HG03095 (cell line): Measurements from ENCODE around the gene ZSCAN29.
A peak's percentile ranks its signal among the peaks of the same experiment; 100 is the strongest.
"Not testable (repeated sequence)": the region's sequence is repeated elsewhere in the genome, so short reads cannot be mapped to it uniquely, and the experiment has no call there.

Experiments used
- ATAC-seq: cut with Tn5 transposase; IDR thresholded peaks from one replicate; pipeline ENCODE4 v1.9.1; 2021; ENCODE audit warnings: moderate library complexity; ENCODE audit not compliant: unreplicated experiment

ZSCAN29 gene

GRCh38 chr15:43370975-43371974 lies at the start of gene ZSCAN29, which contains the start of gene TUBGCP4:
Gene ZSCAN29, minus strand, starts transcription at chr15:43371043. Its CDS starts 1,130 bp downstream, at chr15:43369913.
Gene TUBGCP4, plus strand, starts transcription at chr15:43371101. Its CDS starts 254 bp downstream, at chr15:43371355.
- peak; percentile 61 for ATAC-seq

GRCh38 chr15:43420435-43420834 lies 49.6 kb upstream of the ZSCAN29 start:
- no peak for ATAC-seq

GRCh38 chr15:43414196-43414595 lies 43.4 kb upstream of the ZSCAN29 start:
- ATAC-seq = no peak

- no peak for ATAC-seq
These were observed 41.3 kb upstream of the ZSCAN29 start for GRCh38 chr15:43412096-43412495.

GRCh38 chr15:43410572-43411214 lies 39.9 kb upstream of the ZSCAN29 start:
- ATAC-seq = no peak

GRCh38 chr15:43408789-43409188 lies 37.9 kb upstream of the ZSCAN29 start:
- no peak for ATAC-seq

- ATAC-seq = no peak
These were observed 36.0 kb upstream of the ZSCAN29 start for GRCh38 chr15:43406808-43407207.

GRCh38 chr15:43406189-43406588 lies 35.3 kb upstream of the ZSCAN29 start:
- no peak for ATAC-seq

- ATAC-seq = no peak
These were observed 33.3 kb upstream of the ZSCAN29 start for GRCh38 chr15:43404130-43404529.

GRCh38 chr15:43403616-43404015 lies 32.8 kb upstream of the ZSCAN29 start:
- no peak for ATAC-seq

- no peak for ATAC-seq
These were observed 31.4 kb upstream of the ZSCAN29 start for GRCh38 chr15:43402255-43402654.

- not testable (repeated sequence) for ATAC-seq
These were observed 22.7 kb upstream of the ZSCAN29 start for GRCh38 chr15:43393592-43393991.

GRCh38 chr15:43390723-43391122 lies 19.9 kb upstream of the ZSCAN29 start:
- no peak for ATAC-seq

- no peak for ATAC-seq
These were observed 12.2 kb upstream of the ZSCAN29 start for GRCh38 chr15:43383070-43383469.

GRCh38 chr15:43382310-43382709 lies 11.5 kb upstream of the ZSCAN29 start:
- ATAC-seq = no peak

- no peak for ATAC-seq
These were observed 7.8 kb upstream of the ZSCAN29 start for GRCh38 chr15:43378601-43379000.

- ATAC-seq = no peak
These were observed 5.3 kb upstream of the ZSCAN29 start for GRCh38 chr15:43376017-43376705.

- ATAC-seq = peak; percentile 37
These were observed 401 bp downstream of the ZSCAN29 start for GRCh38 chr15:43370310-43370974.

- ATAC-seq = no peak
These were observed 9.4 kb downstream of the ZSCAN29 start for GRCh38 chr15:43361313-43361903.

- no peak for ATAC-seq
These were observed 10.0 kb downstream of the ZSCAN29 start for GRCh38 chr15:43360821-43361220.
